GM12878 (cell line): Measurements from ENCODE around the gene COASY. TPM values are rescaled to one million over a fixed set of nuclear protein-coding genes. Genes with fewer than 3 reads are reported as not detected.

Experiments
- ATAC-seq: fragments of 200-7000 bp; cut with Tn5 transposase; 3 replicates; pipeline ENCODE4 v1.9.1; 2020; ENCODE audit warnings: mild to moderate bottlenecking, moderate library complexity
- BruUV-seq: library from RNA; stranded (reverse); fragments of 400-500 nt; replicated peaks from 2 replicates; lab custom pipeline; 2021; lab: Mats Ljungman, UMichigan
- CTCF ChIA-PET: fragments of 300-600 bp; sonication (Branson Sonifier 250); formaldehyde crosslinking; extraction: SDS; loops from one replicate; lab custom pipeline; 2021; ENCODE audit warnings: inconsistent platforms; lab: Yijun Ruan, JAX
- POLR2A ChIA-PET: fragments of 350-600 bp; formaldehyde crosslinking; extraction: SDS; loops from one replicate; lab custom pipeline; 2021; ENCODE audit warnings: inconsistent platforms; lab: Charles Lee
- RAD21 ChIA-PET: fragments of 300-600 bp; sonication (Branson Sonifier 250); formaldehyde crosslinking; loops from one replicate; lab custom pipeline; 2023; ENCODE audit warnings: antibody characterized with exemption; ENCODE audit not compliant: unreplicated experiment; lab: Charles Lee
- SMC1A ChIA-PET: fragments of 300-600 bp; sonication (Branson Sonifier 250); formaldehyde crosslinking; loops from one replicate; lab custom pipeline; 2023; ENCODE audit not compliant: unreplicated experiment, uncharacterized antibody; lab: Charles Lee
- DNase-seq: peaks from one replicate; pipeline ENCODE4 v3.0.0-alpha.2; 2011; ENCODE audit warnings: low read depth, low spot score
- FAIRE-seq: peaks from 3 replicates; lab custom pipeline; 2011; peaks lifted over from hg19 to GRCh38; lab: Jason Lieb, UNC
- H2AFZ ChIP-seq: 2 replicates; pipeline ENCODE4 v1.6.0; 2011; ENCODE audit warnings: low read depth, low read length, control low read depth; ENCODE audit not compliant: control insufficient read depth
- H3K27ac ChIP-seq: 2 replicates; pipeline ENCODE4 v1.5.1; 2011; ENCODE audit warnings: control low read depth; ENCODE audit not compliant: control insufficient read depth, insufficient read depth
- H3K27me3 ChIP-seq, 2 experiments: replicated peaks in 1 of 2; 2 replicates each; pipeline versions ENCODE4 v1.6.0 to v1.6.1; 2011; ENCODE audit warnings: low read length in 1 of 2; ENCODE audit not compliant: control insufficient read depth in 2 of 2, insufficient read depth in 2 of 2
- H3K36me3 ChIP-seq, 2 experiments: 2 replicates each; pipeline ENCODE4 v1.5.1; 2011; ENCODE audit warnings: low read length in 1 of 2; ENCODE audit not compliant: control insufficient read depth in 2 of 2, insufficient read depth in 2 of 2
- H3K4me1 ChIP-seq: 2 replicates; pipeline ENCODE4 v1.6.1; 2011; ENCODE audit warnings: mild to moderate bottlenecking, low read length, moderate library complexity, mixed read lengths; ENCODE audit not compliant: control insufficient read depth, insufficient read depth
- H3K4me2 ChIP-seq: 2 replicates; pipeline ENCODE4 v1.6.0; 2011; ENCODE audit warnings: control low read depth; ENCODE audit not compliant: control insufficient read depth, insufficient read depth
- H3K4me3 ChIP-seq: fragments of 200-600 bp; sonication (generic); 2 replicates; pipeline ENCODE4 v1.5.1; 2016
- H3K79me2 ChIP-seq: 2 replicates; pipeline ENCODE4 v1.6.0; 2011; ENCODE audit warnings: low read length; ENCODE audit not compliant: control insufficient read depth, insufficient read depth
- H3K9ac ChIP-seq: 2 replicates; pipeline ENCODE4 v1.8.0; 2011; ENCODE audit warnings: low read length, control low read depth, mixed read lengths; ENCODE audit not compliant: control insufficient read depth, insufficient read depth
- H3K9me3 ChIP-seq: replicated peaks from 3 replicates; pipeline ENCODE4 v1.5.1; 2011; ENCODE audit warnings: mild to moderate bottlenecking, low read length; ENCODE audit not compliant: control insufficient read depth, insufficient read depth
- H4K20me1 ChIP-seq: 2 replicates; pipeline ENCODE4 v1.6.0; 2011; ENCODE audit not compliant: control insufficient read depth, insufficient read depth
- CBFB ChIP-seq: IDR thresholded peaks from 2 replicates; pipeline ENCODE4 v1.6.1; 2016; ENCODE audit warnings: antibody characterized with exemption, low read depth
- CBX5 ChIP-seq: sonication (generic); IDR thresholded peaks from 2 replicates; pipeline ENCODE4 v1.6.1; 2016; ENCODE audit warnings: low read depth, moderate library complexity, mild to moderate bottlenecking, inconsistent platforms
- CEBPB ChIP-seq, 2 experiments: fragments of 150-350 bp in 1 of 2; IDR thresholded peaks; 2 replicates each; pipeline ENCODE4 v1.6.1; 2012 to 2014; ENCODE audit warnings: low read depth in 2 of 2, low read length in 2 of 2, borderline replicate concordance in 1 of 2, inconsistent platforms in 1 of 2
- EP300 ChIP-seq, 2 experiments: fragments of 150-350 bp in 1 of 2; IDR thresholded peaks; 2 replicates each; pipeline ENCODE4 v1.6.1; 2011 to 2012; ENCODE audit warnings: low read depth in 2 of 2, low read length in 2 of 2, borderline replicate concordance in 1 of 2, improper control_type of control experiment in 1 of 2, inconsistent platforms in 1 of 2; ENCODE audit not compliant: control insufficient read depth in 1 of 2
- GATAD2B ChIP-seq: fragments of 450-650 bp; conservative IDR thresholded peaks from 2 replicates; pipeline ENCODE4 v1.6.1; 2017; ENCODE audit warnings: low read depth, mild to moderate bottlenecking, moderate library complexity
- JUND ChIP-seq: IDR thresholded peaks from 2 replicates; pipeline ENCODE4 v1.6.1; 2012; ENCODE audit warnings: low read depth, mild to moderate bottlenecking, low read length, improper control_type of control experiment, moderate library complexity
- MXI1 ChIP-seq: fragments of 150-350 bp; IDR thresholded peaks from 2 replicates; pipeline ENCODE4 v1.6.1; 2011; ENCODE audit warnings: low read depth, mild to moderate bottlenecking, inconsistent platforms, low read length, improper control_type of control experiment
- PRDM15 ChIP-seq: fragments of 450-650 bp; formaldehyde crosslinking; IDR thresholded peaks from 2 replicates; pipeline ENCODE4 v1.4.0; 2020; ENCODE audit warnings: mild to moderate bottlenecking, moderate library complexity
- SMAD1 ChIP-seq: fragments of 450-650 bp; IDR thresholded peaks from 2 replicates; pipeline ENCODE4 v1.6.1; 2018; ENCODE audit warnings: mild to moderate bottlenecking, low read depth; ENCODE audit not compliant: partially characterized antibody
- SMAD5 ChIP-seq: IDR thresholded peaks from 2 replicates; pipeline ENCODE4 v1.6.1; 2016; ENCODE audit warnings: antibody characterized with exemption, low read depth
- SMC3 ChIP-seq: IDR thresholded peaks from 2 replicates; pipeline ENCODE4 v1.6.1; 2011; ENCODE audit warnings: low read length, improper control_type of control experiment, borderline replicate concordance
- TAF1 ChIP-seq: IDR thresholded peaks from 2 replicates; pipeline ENCODE4 v1.6.1; 2011; ENCODE audit warnings: mild to moderate bottlenecking, low read depth, low read length, borderline replicate concordance
- YY1 ChIP-seq: IDR thresholded peaks from 2 replicates; pipeline ENCODE4 v1.6.1; 2011; ENCODE audit warnings: low read depth, mild to moderate bottlenecking, low read length
- ZBTB4 ChIP-seq: fragments of 450-650 bp; formaldehyde crosslinking; IDR thresholded peaks from 2 replicates; pipeline ENCODE4 v1.4.0; 2022; ENCODE audit warnings: mild to moderate bottlenecking, moderate library complexity
- WGBS: methylation state at CpG from one replicate; pipeline ENCODE4 v1.1.6; 2016; ENCODE audit warnings: low lambda C conversion rate; ENCODE audit not compliant: insufficient replicate concordance, insufficient coverage; ENCODE audit errors: missing lambda C conversion rate; 5-methylcytosine and 5-hydroxymethylcytosine counted together
- in situ Hi-C: fragments of 300-500 bp; cut with MboI; formaldehyde crosslinking; loops from 9 replicates; pipeline ENCODE4 v1.14.3; 2018; ENCODE audit warnings: mixed read lengths
- intact Hi-C: fragments of 100-400 bp; cut with micrococcal nuclease; formaldehyde crosslinking; loops from one replicate; pipeline ENCODE4 v1.14.2; 2022; ENCODE audit not compliant: unreplicated experiment
- polyA plus RNA-seq, 11 experiments: library from polyadenylated mRNA; depleted of rRNA in 4 of 11; unstranded in 6 of 11; stranded (reverse) in 5 of 11; fragments of >200 nt; fragmentation: Nextera tagmentation in 4 of 11; fragmentation: Illumina TruSeq in 1 of 11; extraction: Ambion mirVana in 4 of 11; extraction: Trizol in 1 of 11; gene quantifications; 1 replicate in 1 of 11; 2 replicates in 10 of 11; pipeline versions ENCODE4 v1.2.1 to v1.2.3, GENCODE V29; 2011 to 2016; ENCODE audit warnings: inconsistent platforms in 2 of 11, missing spikeins in 2 of 11, low read depth in 1 of 11
- total RNA-seq, 4 experiments: library from RNA; depleted of rRNA in 3 of 4; stranded (reverse); fragments of >200 nt in 3 of 4; fragmentation: Illumina TruSeq in 1 of 4; extraction: Trizol in 1 of 4; gene quantifications; 2 replicates each; pipeline versions ENCODE4 v1.2.1 to v1.2.3, GENCODE V29; 2013 to 2021

COASY gene
- total and polyA plus RNA-seq, 10 of the 15 experiments (the other 5 are each of a cell fraction or from before 2014, with no cell fraction given), result 18.6 to 93.9 (median 43.2) TPM

GRCh38 chr17:42577532-42578281 is 15.8 kb downstream of the COASY start, which contains the start of gene PSMC3IP:
TSS of gene PSMC3IP (minus strand) at chr17:42577729. CDS start at chr17:42577686, 43 bp downstream.
- ChIA-PET POLR2A (interaction anchor here (0.6 to 6.5 kb wide), 24 partner anchors 11 to 495 kb away, joined by 3 to 120 read pairs (median 5); partner anchors contain the start of genes CNTNAP1, MLX, PLEKHH3 and RETREG3), RAD21 (interaction anchor here (1.0 to 5.3 kb wide), 33 partner anchors 9 to 420 kb away, joined by 3 to 152 read pairs (median 10); partner anchors contain the start of genes BECN1, CCR10, CNTNAP1 and MLX), SMC1A (interaction anchor here (0.5 to 5.7 kb wide), 46 partner anchors 8 to 420 kb away, joined by 3 to 124 read pairs (median 4); partner anchors contain the start of genes BECN1, CCR10, PLEKHH3 and PSME3), CTCF (interaction anchor here (0.7 to 9.8 kb wide), 51 partner anchors 8 to 420 kb away, joined by 3 to 239 read pairs (median 8); partner anchors contain the start of genes BECN1, CCR10, MLX and PLEKHH3)
- intact Hi-C loops, result loop anchor here (1.0 to 10.0 kb wide), 8 partner anchors 31 to 357 kb away; partner anchors contain the start of genes BECN1, CCR10, NAGLU and RETREG3
- H3K36me3 ChIP-seq, result peaks cover 22 to 31% of the 10 kb centered on the region in 2 experiments
- in situ Hi-C loops, result loop anchor here (10.0 kb wide), 1 partner anchor 187 kb away; the partner anchor contains the start of gene RAMP2
- H3K4me1 ChIP-seq, result peaks cover 16% of the 10 kb centered on the region
- peaks cover 17% of the 10 kb centered on the region for H3K79me2 ChIP-seq
- under 1% methylated on average over 52 of the region's 52 CpGs for WGBS
- ATAC-seq (peak; percentile 87), DNase-seq (peak; percentile 76), FAIRE-seq (peak; percentile 70)
- TSS peak; percentile 88 for BruUV-seq
- H3K27me3 ChIP-seq, result no peaks in the 10 kb centered on the region
- peak within 1 kb of the TSS; percentile 79 for H3K4me3 ChIP-seq
- H3K27ac ChIP-seq, result peak within 1 kb of the TSS; percentile 89
- peak within 1 kb of the TSS; percentile 90 for H3K9ac ChIP-seq
- peak within 1 kb of the TSS; percentile 78 for H3K4me2 ChIP-seq
- H2AFZ ChIP-seq, result peak within 1 kb of the TSS; percentile 38
- peaks cover 2% of the 10 kb centered on the region; the same call in 1 of the 2 replicates for H4K20me1 ChIP-seq
- H3K9me3 ChIP-seq, result no peaks in the 10 kb centered on the region
- TF ChIP-seq GATAD2B (0 out of 2 replicates have a peak, but pooled peaks have one; percentile 35), CBX5 (peak; percentile 77; the same call in 1 of the 2 replicates), SMC3 (0 out of 2 replicates have a peak, but pooled peaks have one; percentile 7), SMAD5 (peak; percentile 92), PRDM15 (CRISPR knock-in tag) (no peak), EP300 (IDR thresholded peaks at IDR 0.05; ENCODE audit: borderline replicate concordance in 1 of 2, control insufficient read depth in 1 of 2, low read depth in 2 of 2, low read length in 2 of 2) (no peak), YY1 (peak; percentile 75; the same call in 1 of the 2 replicates), CEBPB (IDR thresholded peaks at IDR 0.05; ENCODE audit: borderline replicate concordance in 1 of 2, low read depth in 2 of 2, low read length in 2 of 2) (no peak), MXI1 (peak; percentile 85), CBFB (no peak; the same call in 1 of the 2 replicates), SMAD1 (no peak), JUND (no peak), TAF1 (peak; percentile 88), ZBTB4 (CRISPR knock-in tag) (no peak)
